Right hindlimb (tissue), 1 donor: Measurements from ENCODE around the gene ANO10.

Experiments
- DNase-seq: peaks from one replicate; pipeline ENCODE4 v3.0.0-alpha.2; 2018

ANO10 gene

DNA sequence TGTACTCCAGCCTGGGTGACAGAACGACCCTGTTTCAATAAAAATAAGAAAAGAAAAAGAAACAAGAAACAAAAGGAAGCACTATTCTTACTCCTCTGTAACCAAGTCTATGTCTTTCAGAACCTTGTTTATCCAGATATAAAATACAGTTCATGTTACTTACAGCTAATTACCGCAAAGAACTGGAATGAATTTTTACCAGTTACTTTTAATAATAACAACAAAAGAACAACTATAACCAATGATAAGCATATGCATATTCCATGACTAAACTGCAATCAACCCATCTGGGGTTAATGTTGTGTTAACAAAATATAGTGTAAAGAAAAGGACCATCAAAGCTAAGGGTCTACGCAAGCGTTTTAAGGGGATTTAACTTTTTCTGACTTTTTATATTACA is 212.3 kb downstream of the ANO10 start:
- no peak for DNase-seq

DNA sequence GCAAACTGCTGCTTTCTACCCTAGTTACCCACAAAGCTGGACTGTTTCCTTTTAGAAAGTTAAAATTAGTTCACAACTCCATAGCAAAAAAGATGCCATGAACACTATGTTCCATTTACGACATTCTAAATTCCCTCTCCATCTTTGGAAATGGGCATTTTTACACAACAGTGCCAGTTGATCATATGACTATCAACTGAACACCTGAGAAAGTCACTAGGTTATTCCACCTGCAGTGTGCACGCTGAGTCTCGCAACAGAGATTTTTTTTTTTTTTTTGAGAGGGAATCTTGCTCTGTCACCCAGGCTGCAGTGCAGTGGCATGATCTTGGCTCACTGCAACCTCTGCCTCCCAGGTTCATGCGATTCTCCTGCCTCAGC is 215.2 kb downstream of the ANO10 start:
- DNase-seq, result no peak

DNA sequence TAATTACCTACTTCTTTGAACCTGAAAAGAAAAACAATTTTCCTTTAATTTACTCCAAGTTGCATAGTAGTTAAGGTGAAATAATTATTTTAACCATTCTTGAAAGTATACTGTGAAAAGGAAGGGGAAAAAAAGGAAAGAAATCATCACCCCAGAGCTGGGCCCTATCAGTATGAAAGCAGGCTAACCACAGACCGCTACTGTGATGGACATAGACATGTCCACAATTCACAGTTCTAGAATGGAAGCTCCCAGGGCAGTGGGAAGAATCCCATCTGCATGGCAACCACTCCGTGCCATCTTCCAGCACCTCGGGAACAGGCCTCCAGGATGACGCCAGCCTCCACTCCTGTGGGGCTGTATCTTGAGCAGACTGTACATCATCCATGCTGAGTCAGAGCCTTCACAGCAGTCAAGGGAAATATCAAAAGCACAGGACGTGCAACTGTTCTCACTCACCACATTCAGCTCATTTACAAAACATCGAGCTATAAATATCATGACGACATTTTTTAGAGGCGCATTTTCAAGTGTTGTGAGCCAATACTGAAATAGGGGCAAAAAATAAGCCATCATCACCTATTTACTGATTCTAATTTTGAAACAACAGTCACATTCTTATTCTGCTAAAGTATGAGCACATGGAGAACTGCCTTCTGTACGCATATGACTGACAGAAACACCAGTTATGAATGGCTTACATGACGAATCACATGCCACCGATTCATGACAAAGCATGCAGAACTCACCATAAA is 215.7 kb downstream of the ANO10 start:
- no peak for DNase-seq

DNA sequence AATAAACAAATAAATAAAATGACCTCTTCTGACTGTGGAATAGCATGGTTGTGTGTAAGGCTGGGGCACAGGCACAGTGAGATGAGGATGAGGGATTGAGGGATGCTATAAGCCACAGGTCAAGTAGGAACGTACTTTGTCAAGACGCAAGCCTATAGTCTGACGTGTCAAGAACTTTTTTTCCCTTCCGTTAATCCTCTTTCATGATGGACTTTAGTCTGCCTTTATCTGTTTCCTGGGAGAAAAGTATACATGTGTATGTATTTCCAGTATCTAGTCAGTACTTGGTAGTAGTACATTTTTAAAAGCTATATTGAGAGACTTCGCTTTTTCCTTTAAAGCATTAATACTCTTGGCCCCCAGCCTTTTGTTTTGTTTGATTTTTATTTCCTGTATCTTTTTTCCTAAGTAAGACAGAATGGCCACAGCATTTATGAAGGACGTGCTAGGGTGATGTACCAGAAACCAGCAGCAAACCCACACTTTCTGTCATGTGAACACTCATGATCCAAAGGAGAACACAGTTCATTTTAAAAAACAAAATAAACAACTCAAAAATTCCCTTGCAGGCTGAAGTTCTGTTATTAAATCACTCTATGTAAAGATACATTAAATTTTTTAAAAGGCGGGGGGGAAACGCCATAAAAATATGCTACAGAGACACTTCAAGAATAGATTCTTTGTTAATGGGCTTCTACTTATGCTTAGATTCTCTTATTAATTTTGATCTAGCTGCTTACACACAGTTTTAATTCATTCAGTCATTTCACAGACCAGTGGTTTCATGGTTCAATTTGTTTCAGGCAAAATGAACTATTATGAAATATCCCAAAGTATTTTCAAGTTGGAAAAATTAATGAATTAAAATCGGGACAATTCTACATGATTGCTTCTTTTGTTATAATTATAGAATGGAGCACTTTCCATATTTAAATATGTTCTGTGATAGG is 220.8 kb downstream of the ANO10 start:
- no peak for DNase-seq

DNA sequence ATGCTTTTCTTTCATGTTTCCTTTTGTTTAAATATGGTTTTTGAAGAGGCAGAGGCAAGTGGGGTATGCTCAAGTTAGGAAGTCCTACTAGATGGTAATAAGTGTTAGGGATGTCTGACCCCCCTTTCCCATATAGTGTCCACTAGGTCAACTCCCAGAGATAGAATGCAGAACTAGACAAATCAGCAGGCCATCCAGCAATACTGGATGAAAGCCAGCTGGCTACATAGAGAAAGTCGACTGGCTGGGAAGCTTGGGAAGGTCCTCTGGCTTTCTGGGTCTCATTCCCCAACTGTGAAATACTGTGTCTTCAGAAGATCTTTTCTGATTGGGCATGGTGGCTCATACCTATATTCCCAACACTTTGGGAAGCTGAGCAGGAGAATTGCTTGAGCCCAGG is 221.6 kb downstream of the ANO10 start:
- no peak for DNase-seq

DNA sequence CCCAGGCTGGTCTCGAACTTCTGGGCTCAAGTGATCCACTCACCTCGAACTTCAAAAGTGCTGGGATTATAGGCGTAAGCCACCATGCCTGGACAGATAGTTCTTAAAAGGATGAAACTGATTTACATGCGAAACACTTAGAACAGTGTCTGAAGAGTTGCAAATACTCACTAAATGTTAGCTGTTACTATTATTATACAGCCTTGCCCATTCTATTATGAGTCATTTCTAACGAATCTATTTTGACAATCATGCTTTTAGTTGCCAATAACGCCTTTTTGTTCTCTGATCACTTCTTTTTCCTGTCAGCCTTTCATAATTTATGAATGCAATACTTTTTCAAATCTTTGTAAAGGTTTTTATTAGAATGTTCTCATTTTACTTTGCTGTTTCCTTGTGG is 222.8 kb downstream of the ANO10 start:
- DNase-seq, result no peak

DNA sequence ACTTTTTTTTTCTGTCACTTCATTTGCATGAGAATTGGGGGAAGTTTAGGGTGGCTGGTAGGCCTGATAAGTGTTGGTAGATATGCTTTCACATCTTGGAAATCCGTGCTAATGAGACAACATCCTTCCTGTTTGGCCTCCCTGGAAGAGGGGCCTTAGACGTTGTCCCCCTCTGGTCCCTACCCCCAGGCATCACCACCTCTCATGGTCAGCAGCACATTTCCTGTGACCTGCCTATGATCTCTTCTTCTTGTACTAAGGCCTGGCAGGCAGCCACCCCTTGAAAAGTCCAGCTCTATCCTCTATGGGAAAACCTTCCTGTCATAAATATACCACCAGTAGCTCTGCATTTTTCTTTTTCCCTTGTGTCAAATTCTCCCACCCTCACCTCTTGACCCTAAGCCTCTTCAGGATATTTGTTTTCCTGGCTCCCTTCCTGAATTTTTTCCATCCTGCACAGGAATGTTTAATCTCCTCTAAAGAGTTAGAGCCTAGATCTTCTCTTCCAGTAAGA is 227.7 kb downstream of the ANO10 start:
- DNase-seq, result peak; percentile 65

DNA sequence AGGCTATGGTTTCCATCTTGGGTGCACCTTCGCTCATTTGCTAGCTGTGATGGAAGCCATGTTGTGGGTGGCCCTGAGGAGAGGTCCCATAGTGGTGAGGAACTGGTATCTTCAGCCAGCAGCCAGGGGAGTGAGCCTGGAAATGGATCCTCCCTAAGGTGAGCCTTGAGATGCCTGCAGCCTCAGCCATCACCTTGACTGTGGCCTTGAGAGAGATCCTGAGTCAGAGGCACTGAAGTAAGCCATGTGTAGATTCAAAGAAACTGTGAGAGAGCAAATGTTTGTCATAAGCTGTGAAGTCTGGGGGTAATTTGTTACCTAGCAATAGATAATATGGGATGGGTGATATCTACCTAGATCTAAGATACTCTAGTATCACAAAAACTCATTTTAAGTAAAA is 230.2 kb downstream of the ANO10 start:
- DNase-seq, result no peak

DNA sequence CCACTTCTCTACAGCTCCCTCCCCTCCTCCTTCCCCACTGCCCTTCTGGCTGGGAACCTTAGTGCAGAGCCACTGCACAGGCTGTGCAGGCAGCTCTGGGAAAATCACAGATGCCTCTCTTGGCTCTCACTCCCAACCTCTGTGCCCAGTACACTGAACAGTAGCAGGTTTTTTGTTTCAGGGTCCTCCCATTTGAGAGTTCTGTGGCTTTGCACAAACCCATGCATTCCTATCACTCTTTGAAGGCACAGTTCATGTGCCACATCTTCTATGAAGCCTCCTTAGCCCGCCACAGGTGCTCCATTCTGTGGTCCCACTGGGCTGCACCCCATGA is 231.6 kb downstream of the ANO10 start:
- no peak for DNase-seq

DNA sequence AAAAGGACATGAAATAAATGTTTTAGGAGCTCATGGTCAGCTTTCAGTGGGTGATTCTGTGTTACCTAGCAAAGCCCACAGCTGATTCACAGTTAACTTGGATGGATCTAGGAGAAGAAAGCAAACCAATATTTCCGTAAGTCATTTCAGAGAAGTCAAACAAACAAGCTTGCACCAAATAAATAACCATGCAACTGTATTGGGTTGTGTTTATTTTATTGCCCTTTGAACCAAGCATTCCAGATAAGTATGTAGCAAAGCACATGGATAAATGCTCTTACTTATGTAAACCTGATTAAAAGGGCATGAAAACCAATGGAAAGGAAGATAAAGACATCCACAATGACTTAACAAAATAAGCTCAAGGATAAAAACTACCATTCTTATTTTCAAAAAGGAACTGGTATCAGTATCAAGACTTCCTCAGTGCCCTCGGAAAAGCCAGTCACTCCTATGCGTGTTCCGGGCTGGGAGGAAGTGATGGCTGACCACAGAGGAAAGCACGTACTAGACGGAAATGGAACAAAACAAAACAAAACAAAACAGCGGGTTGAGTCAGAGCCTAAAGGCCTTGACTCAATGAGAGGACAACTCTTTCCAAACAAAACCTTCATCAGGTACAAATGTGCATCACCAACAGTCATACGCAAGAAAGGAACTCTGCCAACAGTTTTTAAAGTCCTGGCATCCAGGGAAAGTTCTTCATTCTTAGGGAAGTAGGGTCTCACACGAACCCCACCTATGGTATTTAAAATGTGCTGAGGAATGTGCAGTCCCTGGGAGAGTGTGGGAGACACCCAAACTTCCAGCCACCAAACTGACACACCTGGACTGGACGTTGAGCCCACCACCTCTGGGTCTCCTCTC is 232.2 kb downstream of the ANO10 start:
- no peak for DNase-seq

DNA sequence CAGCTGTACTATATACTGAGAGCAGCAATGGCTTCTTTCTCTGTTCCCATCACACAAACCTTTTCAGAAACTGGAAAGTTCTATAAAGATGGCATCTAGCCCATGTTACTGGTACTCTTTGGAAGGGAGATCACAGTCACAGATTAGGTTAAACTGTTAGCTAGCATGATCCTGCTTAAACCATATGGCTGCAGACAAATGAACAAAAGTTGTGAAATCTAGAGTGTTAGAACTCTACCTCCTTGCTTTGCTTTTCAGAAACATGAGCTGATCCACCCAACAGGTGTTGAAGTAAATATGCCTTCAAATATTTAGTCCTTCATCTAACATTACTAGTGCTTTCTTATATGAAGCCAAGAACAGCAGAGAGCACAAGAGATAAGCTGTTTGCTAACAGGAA is 232.9 kb downstream of the ANO10 start:
- no peak for DNase-seq

DNA sequence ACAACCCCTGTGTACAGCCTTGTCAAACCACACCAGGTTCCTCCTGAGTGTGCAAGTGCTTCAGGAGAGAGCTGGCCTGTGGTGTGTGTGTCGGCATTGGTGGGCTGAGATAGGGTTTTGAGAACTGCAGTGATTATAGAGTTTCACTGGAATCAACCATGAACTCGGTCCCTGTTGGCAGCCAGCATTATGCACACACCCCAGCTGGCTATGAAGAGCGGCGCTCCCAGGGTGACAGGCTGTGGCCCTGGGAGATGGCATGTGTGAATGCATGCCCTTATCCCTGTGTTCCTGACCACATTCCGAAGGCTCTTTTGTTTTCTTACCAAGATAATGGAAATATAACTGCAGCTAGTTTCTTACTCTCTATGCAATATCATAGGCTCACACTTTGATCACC is 233.6 kb downstream of the ANO10 start:
- no peak for DNase-seq

DNA sequence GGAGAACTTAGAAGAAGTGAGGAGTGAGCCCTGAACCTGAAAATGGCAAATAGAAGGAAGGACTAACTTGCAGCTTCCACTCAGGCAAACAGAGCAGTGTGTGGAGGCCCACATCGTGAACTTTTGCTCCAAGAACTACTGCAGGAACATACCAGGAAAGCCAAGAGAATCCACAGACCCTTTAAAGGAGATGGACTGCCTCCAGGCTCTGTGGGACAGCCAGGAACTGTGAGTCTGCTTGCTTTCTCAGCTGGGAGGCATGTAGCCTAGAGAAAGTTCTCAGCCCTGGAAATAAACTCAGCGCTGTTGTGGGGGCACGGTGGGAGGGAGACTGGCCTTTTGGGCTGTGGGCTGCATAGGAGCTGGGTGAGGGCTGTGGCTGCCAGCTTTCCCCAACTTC is 242.5 kb downstream of the ANO10 start:
- DNase-seq, result no peak

DNA sequence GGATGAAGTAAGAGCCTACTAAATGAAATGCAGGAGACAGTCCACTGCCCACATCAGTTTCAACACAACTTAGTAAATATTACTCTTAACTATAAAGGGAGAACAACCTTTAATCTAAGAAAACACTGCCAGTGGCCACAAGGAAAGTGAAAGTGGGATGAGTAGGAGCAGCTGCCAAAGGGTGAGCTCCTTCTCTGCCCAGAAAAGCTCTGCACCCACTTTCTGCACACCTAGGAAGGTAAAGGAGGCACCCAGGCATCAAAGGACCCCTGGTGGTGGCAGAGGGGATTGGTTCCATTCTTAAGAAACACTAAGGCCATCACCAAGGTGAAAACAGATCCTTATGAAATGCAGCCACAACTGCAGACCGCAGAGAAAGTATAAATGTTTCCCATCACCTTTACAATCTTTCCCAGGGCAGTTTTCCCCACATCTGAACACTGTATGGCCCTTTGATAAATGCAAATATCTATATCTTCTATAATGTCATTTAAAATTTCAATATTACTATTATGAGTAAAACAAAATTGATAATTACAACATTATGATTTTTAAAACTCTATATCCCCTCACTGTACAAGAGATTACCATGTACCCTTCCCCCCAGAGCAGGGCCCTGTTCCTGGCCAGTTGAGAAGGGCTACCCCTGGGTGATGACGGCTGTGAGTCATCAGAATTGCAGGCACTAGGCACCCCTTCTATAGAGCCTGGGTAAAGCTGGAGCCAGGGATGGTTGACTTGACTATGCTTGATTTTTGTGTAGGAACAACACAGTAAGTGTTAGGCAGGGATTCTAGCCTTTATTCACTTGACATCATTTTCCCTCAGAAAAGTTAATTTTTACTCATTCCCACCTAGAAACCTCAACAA is 243.5 kb downstream of the ANO10 start:
- no peak for DNase-seq

DNA sequence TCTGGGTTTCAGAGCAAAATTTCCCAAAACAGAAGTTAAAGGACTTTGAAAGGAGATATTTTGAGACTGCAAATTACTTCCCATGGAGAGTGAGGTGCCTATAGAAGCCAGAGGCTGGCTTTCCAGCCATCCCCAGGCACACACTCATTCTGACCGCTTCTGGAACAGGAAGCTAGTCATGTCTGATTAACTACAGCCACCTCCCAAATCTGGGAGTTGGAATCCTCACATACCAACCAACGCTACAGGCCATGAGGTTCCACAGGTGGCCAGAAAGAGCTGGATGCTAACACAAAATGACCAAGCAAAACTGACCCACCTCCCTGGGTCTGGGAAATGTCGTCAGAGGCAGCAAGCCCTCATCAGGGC is 248.3 kb downstream of the ANO10 start:
- DNase-seq, result no peak

DNA sequence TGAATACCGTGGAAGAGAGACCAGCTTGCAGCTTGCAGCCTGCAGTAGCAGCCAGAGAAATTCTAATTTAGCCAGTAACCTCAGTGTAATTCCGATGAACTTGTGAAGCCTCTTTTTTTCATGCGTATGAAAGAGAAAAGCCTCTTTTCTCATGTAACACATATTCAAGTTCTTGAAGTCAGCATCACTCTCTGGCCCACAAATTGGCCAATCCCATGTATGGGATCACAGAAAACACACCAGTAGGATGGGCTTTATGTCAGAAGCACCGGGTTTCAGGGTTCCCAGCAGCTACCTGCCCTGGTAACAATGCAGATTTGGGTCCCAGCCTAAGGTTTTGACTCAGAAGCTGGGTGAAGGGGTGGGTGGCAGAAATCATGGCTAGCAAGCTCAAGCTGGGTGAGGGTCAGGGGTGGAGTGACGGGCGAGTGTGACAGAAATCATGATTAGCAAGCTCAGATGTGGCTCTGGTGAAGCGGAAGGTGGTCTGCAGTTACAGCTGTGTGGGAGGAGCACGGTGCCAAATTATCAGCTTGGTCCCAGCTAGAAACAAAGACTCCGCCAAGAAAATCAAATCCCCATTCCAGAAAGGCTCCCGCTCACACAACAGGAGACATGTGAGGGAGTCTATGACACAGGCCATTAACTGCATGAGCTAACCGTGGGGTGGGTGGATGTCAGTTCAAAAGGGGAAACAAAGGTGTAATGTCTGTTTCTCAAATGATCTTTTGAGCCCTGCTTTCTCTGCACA is 248.8 kb downstream of the ANO10 start:
- no peak for DNase-seq

DNA sequence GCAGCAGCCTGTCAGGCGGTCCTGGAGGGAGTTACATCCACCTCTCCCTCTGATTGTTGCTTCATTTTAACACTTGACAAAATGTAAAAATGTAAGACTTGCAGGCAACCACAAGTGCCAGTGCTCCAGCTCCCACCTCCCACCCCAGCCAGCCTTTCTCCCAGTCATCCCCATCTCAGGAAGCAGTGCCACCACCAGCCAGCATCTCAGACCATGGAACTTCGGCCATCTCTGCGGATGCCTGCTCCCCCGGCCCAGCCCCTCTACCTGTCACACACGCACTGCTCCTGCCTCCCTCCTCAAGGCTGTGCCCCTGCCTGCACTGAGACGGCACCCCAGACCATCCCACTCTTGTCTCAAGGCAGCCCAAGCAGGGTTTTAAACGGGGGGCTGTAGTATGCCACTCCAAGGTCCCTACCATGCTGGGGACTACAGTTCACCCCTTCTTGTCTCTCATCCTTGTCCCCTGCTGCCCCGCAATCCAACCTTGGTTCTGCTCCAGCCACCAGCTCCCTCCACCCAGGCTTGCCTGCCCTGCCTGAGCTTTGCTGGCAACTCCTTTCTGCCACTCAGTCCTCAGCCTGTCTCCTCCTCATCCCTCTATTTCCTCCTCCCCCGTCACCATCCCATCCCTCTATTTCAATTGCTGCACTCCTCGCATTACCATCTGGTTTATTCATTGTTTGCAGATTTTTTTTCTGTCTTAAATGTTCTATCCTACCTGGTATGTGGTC is 249.6 kb downstream of the ANO10 start:
- DNase-seq, result no peak

DNA sequence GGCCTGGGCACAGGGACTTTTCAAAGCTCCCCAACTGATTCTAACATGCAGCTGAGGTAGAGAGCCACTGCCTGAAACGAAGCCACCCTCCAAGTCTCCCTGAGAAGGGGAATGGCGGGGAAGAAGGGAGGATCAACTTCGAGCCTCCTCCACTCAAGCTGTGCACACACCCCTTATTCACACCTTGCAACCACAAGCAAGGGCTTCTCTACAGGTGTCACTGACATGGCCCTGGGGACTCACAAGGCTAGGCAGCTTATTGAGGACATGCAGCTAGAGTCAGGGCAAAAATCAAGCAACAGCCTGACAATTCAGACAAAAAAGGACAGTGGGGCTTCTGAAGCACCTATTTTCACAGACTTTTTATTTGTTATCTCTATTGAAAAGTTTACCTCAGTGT is 250.3 kb downstream of the ANO10 start:
- no peak for DNase-seq

DNA sequence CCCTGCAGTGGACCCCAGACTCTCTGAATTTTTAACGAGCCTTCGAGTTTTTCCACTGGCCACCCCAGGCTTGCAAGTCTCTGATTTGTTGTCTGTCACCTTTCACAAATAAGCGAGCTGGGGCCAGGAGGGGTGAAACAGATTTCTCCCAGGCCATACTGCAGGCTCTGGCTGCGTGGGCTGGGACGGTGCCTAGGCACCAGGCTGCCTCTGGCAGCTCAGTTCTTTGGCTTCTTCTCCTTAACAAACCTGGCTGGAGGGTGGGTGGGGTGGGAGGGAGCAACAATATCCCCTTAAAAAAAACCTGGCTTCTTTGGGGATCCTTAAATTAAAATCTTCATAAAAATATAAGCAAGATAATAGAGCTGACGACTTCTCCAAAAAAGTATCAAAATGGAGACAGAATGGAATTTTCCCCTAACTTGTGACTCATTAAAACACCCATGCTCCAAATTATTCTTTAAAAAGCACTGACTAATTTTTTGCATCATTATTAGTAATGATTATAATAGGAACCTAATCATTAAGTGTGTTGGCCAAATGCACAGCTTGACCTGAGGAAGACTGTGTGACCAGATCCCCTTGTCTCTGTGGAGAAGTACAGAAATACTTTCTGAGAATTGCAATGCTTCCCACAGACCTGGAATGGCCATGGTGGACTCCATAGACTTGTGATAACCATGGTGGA is 251.4 kb downstream of the ANO10 start:
- DNase-seq, result no peak
